H1 (cell line): ENCODE results near the gene BBS12. TPM values are rescaled to one million over a fixed set of nuclear protein-coding genes. Genes with fewer than 3 reads are reported as not detected.
A peak's percentile ranks its signal among the peaks of the same experiment; 100 is the strongest.

Experiments used
- CTCF ChIA-PET: fragments of 300-600 bp; sonication (Branson Sonifier 250); formaldehyde crosslinking; loops from one replicate; lab custom pipeline; 2021; ENCODE audit not compliant: partially characterized antibody; lab: Charles Lee
- POLR2A ChIA-PET: fragments of 300-600 bp; sonication (Branson Sonifier 250); formaldehyde crosslinking; loops from one replicate; lab custom pipeline; 2021; ENCODE audit warnings: inconsistent platforms; ENCODE audit not compliant: partially characterized antibody; lab: Charles Lee
- DNase-seq, 2 experiments: peaks; one replicate each; pipeline versions ENCODE4 v3.0.0 to v3.0.0-alpha.2; 2010 to 2022; ENCODE audit warnings: low spot score in 2 of 2, low read depth in 1 of 2, mixed read lengths in 1 of 2
- FAIRE-seq: peaks from 2 replicates; lab custom pipeline; 2011; peaks lifted over from hg19 to GRCh38; lab: Jason Lieb, UNC
- H2AFZ ChIP-seq: 2 replicates; pipeline ENCODE4 v1.8.1; 2012; ENCODE audit warnings: low read length, inconsistent platforms
- H2AK5ac ChIP-seq: 2 replicates; pipeline ENCODE4 v1.6.1; 2013; ENCODE audit warnings: low read depth, low read length
- H2BK120ac ChIP-seq: replicated peaks from 2 replicates; pipeline ENCODE3; 2013; ENCODE audit warnings: low read depth, low read length, inconsistent platforms
- H2BK12ac ChIP-seq: 2 replicates; pipeline ENCODE4 v1.6.1; 2013; ENCODE audit warnings: low read depth, low read length
- H2BK15ac ChIP-seq: 2 replicates; pipeline ENCODE4 v1.6.1; 2013; ENCODE audit warnings: low read length
- H2BK20ac ChIP-seq: 2 replicates; pipeline ENCODE4 v1.6.1; 2013; ENCODE audit warnings: low read length
- H2BK5ac ChIP-seq: 2 replicates; pipeline ENCODE4 v1.6.1; 2013; ENCODE audit warnings: low read depth, low read length
- H3K14ac ChIP-seq: 2 replicates; pipeline ENCODE4 v1.6.1; 2013; ENCODE audit warnings: inconsistent platforms; ENCODE audit not compliant: insufficient read length
- H3K18ac ChIP-seq: 2 replicates; pipeline ENCODE4 v1.6.1; 2013; ENCODE audit warnings: low read length; ENCODE audit errors: extremely low read depth
- H3K23ac ChIP-seq: 2 replicates; pipeline ENCODE4 v1.6.1; 2013; ENCODE audit warnings: inconsistent platforms; ENCODE audit not compliant: insufficient read length
- H3K23me2 ChIP-seq: 2 replicates; pipeline ENCODE4 v1.6.1; 2013; ENCODE audit warnings: low read depth, low read length
- H3K27ac ChIP-seq: 2 replicates; pipeline ENCODE4 v1.6.1; 2011; ENCODE audit warnings: low read depth, low read length, inconsistent platforms
- H3K27me3 ChIP-seq, 4 experiments: replicated peaks in 1 of 4; 1 replicate in 1 of 4; 2 replicates in 3 of 4; pipeline versions ENCODE4 v1.6.1 to v1.8.1; 2011 to 2013; ENCODE audit warnings: low read length in 3 of 4, mild to moderate bottlenecking in 3 of 4, inconsistent platforms in 2 of 4, mixed read lengths in 2 of 4, moderate library complexity in 1 of 4; ENCODE audit not compliant: control insufficient read depth in 3 of 4, insufficient read depth in 3 of 4; ENCODE audit errors: extremely low read depth in 1 of 4
- H3K36me3 ChIP-seq, 4 experiments: 2 replicates each; pipeline versions ENCODE4 v1.6.1 to v1.8.1; 2011 to 2013; ENCODE audit warnings: mild to moderate bottlenecking in 4 of 4, low read length in 3 of 4, moderate library complexity in 2 of 4, control low read depth in 1 of 4, inconsistent platforms in 1 of 4; ENCODE audit not compliant: insufficient read depth in 4 of 4, control insufficient read depth in 2 of 4
- H3K4ac ChIP-seq: replicated peaks from 2 replicates; pipeline ENCODE3; 2013; ENCODE audit warnings: low read length, low read depth, mixed read lengths, inconsistent platforms; ENCODE audit not compliant: insufficient read length
- H3K4me1 ChIP-seq, 4 experiments: replicated peaks in 1 of 4; 1 replicate in 1 of 4; 2 replicates in 3 of 4; pipeline versions ENCODE4 v1.6.1 to v1.8.1; 2011 to 2013; ENCODE audit warnings: low read length in 3 of 4, inconsistent platforms in 2 of 4, mixed read lengths in 1 of 4; ENCODE audit not compliant: insufficient read depth in 4 of 4, control insufficient read depth in 3 of 4
- H3K4me2 ChIP-seq, 2 experiments: 2 replicates each; pipeline versions ENCODE4 v1.6.1 to v1.8.1; 2011 to 2013; ENCODE audit warnings: low read depth in 2 of 2, low read length in 2 of 2, control low read depth in 1 of 2, inconsistent platforms in 1 of 2, mild to moderate bottlenecking in 1 of 2; ENCODE audit not compliant: insufficient read depth in 1 of 2
- H3K4me3 ChIP-seq, 4 experiments: fragments of 200-600, 300-600 bp in 1 of 4; sonication (generic), shearing (Covaris generic), sonication (Bioruptor Twin) in 1 of 4; 2 replicates each; pipeline versions ENCODE4 v1.5.1 to v1.8.1; 2011 to 2016; ENCODE audit warnings: low read length in 4 of 4, low read depth in 3 of 4, control low read depth in 2 of 4, inconsistent platforms in 2 of 4, mild to moderate bottlenecking in 2 of 4, mixed read lengths in 1 of 4, moderate library complexity in 1 of 4; ENCODE audit not compliant: insufficient read depth in 2 of 4; ENCODE audit errors: extremely low read depth in 1 of 4
- H3K56ac ChIP-seq: replicated peaks from 2 replicates; pipeline ENCODE3; 2013; ENCODE audit warnings: low read depth, mild to moderate bottlenecking, mixed read lengths, low read length, inconsistent platforms; ENCODE audit not compliant: insufficient read length
- H3K79me1 ChIP-seq: 2 replicates; pipeline ENCODE4 v1.6.1; 2013; ENCODE audit warnings: low read depth, low read length, control low read depth
- H3K79me2 ChIP-seq, 2 experiments: 2 replicates each; pipeline versions ENCODE4 v1.6.1 to v1.8.1; 2012 to 2013; ENCODE audit warnings: low read length in 2 of 2, mild to moderate bottlenecking in 2 of 2, inconsistent platforms in 1 of 2; ENCODE audit not compliant: insufficient read depth in 2 of 2, control insufficient read depth in 1 of 2
- H3K9ac ChIP-seq, 4 experiments: replicated peaks in 1 of 4; 1 replicate in 1 of 4; 2 replicates in 3 of 4; pipeline versions ENCODE4 v1.6.1 to v1.8.1; 2011 to 2013; ENCODE audit warnings: low read depth in 3 of 4, low read length in 3 of 4, control low read depth in 2 of 4, mild to moderate bottlenecking in 2 of 4, moderate library complexity in 2 of 4, inconsistent platforms in 1 of 4; ENCODE audit errors: extremely low read depth in 1 of 4
- H3K9me3 ChIP-seq, 2 experiments: 2 replicates each; pipeline versions ENCODE4 v1.6.1 to v1.8.1; 2012 to 2013; ENCODE audit warnings: mild to moderate bottlenecking in 2 of 2, moderate library complexity in 2 of 2, control low read depth in 1 of 2, inconsistent platforms in 1 of 2, low read depth in 1 of 2, low read length in 1 of 2, mixed read lengths in 1 of 2; ENCODE audit not compliant: insufficient read depth in 2 of 2
- H4K20me1 ChIP-seq, 2 experiments: replicated peaks in 1 of 2; 2 replicates each; pipeline versions ENCODE3 to v1.8.1; 2011 to 2013; ENCODE audit warnings: inconsistent platforms in 2 of 2, low read length in 2 of 2, mild to moderate bottlenecking in 1 of 2; ENCODE audit not compliant: insufficient read depth in 2 of 2, control insufficient read depth in 1 of 2
- H4K5ac ChIP-seq: 2 replicates; pipeline ENCODE4 v1.6.1; 2013; ENCODE audit warnings: low read length, low read depth, mixed read lengths, inconsistent platforms; ENCODE audit not compliant: insufficient read length
- H4K8ac ChIP-seq: 2 replicates; pipeline ENCODE4 v1.8.0; 2013; ENCODE audit warnings: mild to moderate bottlenecking, moderate library complexity, low read length, inconsistent platforms; ENCODE audit not compliant: insufficient read depth; ENCODE audit errors: extremely low read depth
- H4K91ac ChIP-seq: replicated peaks from 2 replicates; pipeline ENCODE3; 2013; ENCODE audit warnings: low read length, mixed read lengths, inconsistent platforms; ENCODE audit not compliant: insufficient read length
- CEBPB ChIP-seq: IDR thresholded peaks from 2 replicates; pipeline ENCODE4 v1.6.1; 2012; ENCODE audit warnings: low read depth, low read length
- EGR1 ChIP-seq: IDR thresholded peaks from 2 replicates; pipeline ENCODE4 v1.6.1; 2011; ENCODE audit warnings: low read depth, low read length, borderline replicate concordance
- TCF12 ChIP-seq: IDR thresholded peaks from 2 replicates; pipeline ENCODE4 v1.6.1; 2011; ENCODE audit warnings: low read depth, mild to moderate bottlenecking, low read length
- WGBS, 2 experiments: shearing (Covaris generic) in 1 of 2; methylation state at CpG; one replicate each; pipeline versions ENCODE4 v1.1.6 to v1.1.7; 2013 to 2015; ENCODE audit warnings: low lambda C conversion rate in 2 of 2, mixed read lengths in 2 of 2, inconsistent platforms in 1 of 2, low coverage in 1 of 2, missing lambda C conversion rate in 1 of 2; ENCODE audit not compliant: insufficient replicate concordance in 2 of 2, insufficient coverage in 1 of 2, insufficient read length in 1 of 2; ENCODE audit errors: extremely low coverage in 1 of 2, missing lambda C conversion rate in 1 of 2; 5-methylcytosine and 5-hydroxymethylcytosine counted together
- polyA plus RNA-seq, 7 experiments: library from polyadenylated mRNA; depleted of rRNA in 3 of 7; stranded (reverse) in 5 of 7; unstranded in 2 of 7; fragments of >200 nt in 5 of 7; fragments of 200-250 nt in 2 of 7; gene quantifications; 1 replicate in 5 of 7; 2 replicates in 1 of 7; 4 replicates in 1 of 7; pipeline versions ENCODE4 v1.2.1 to v1.2.3, GENCODE V29; 2011 to 2013; ENCODE audit warnings: missing spikeins in 2 of 7, mixed read lengths in 2 of 7
- total RNA-seq: library from RNA; stranded (reverse); fragmentation: NEBNext Ultra II Directional; extraction: Animal tissue kit (Norgen Biotek cat#: 25700); gene quantifications from 2 replicates; pipeline ENCODE4 v1.2.1, GENCODE V29; 2021

The BBS12 gene
- total and polyA plus RNA-seq, 2 of the 8 experiments (the other 6 are each of a cell fraction or from before 2014, with no cell fraction given), result 0.88 to 2.6 TPM

GRCh38 chr4:122722256-122722655 lies 10.2 kb upstream of the BBS12 start:
- no peak overlapping the region for H2BK120ac ChIP-seq

More at GRCh38 chr4:122722256-122722655, 10.2 kb upstream of the BBS12 start:
- Histone ChIP-seq H4K91ac (no peak overlapping the region), H3K27me3 (peaks cover 0 to 1% (median 0%) of the 10 kb centered on the region in 4 experiments; a peak in 1 of 7 replicates), H2BK5ac (no peak overlapping the region), H3K18ac (no peak overlapping the region), H3K4me1 (no peaks in the 10 kb centered on the region), H3K9ac (no peak overlapping the region), H3K14ac (no peak overlapping the region), H2AFZ (no peak overlapping the region), H3K23ac (no peak overlapping the region), H4K20me1 (no peaks in the 10 kb centered on the region), H3K36me3 (no peaks in the 10 kb centered on the region), H2BK15ac (no peak overlapping the region), H3K79me2 (no peaks in the 10 kb centered on the region), H4K5ac (no peak overlapping the region), H2BK20ac (no peak overlapping the region), H2AK5ac (no peak overlapping the region), H3K27ac (no peak overlapping the region), H3K79me1 (no peaks in the 10 kb centered on the region), H3K4me2 (no peak overlapping the region), H3K4me3 (no peak overlapping the region), H4K8ac (no peak overlapping the region), H3K4ac (no peak overlapping the region), H3K56ac (no peak overlapping the region), H2BK12ac (no peak overlapping the region), H3K23me2 (no peaks in the 10 kb centered on the region), H3K9me3 (no peaks in the 10 kb centered on the region)
- 92% methylated on average over 1 of the region's 1 CpG; no CpG with 5 or more reads in 1 of the 2 experiments for WGBS, 2 experiments
- DNase-seq, result no peak
- ChIA-PET POLR2A (interaction anchor here (2.1 kb wide), 1 partner anchor 10 kb away, joined by 6 read pairs; the partner anchor contains the start of gene BBS12), CTCF (interaction anchor here (1.4 to 2.1 kb wide), 2 partner anchors 120 to 174 kb away, joined by 3 to 6 read pairs; no protein-coding TSS in a partner anchor)
- FAIRE-seq, result no peak
- peak; percentile 19; the same call in 1 of the 2 replicates for TF ChIP-seq CEBPB
- TF ChIP-seq TCF12, result no peak
- TF ChIP-seq EGR1, result no peak
